IPS-18a (cell line): Measurements from ENCODE around the gene BPHL.
A peak's percentile ranks its signal among the peaks of the same experiment; 100 is the strongest.
"Not testable (repeated sequence)": the region's sequence is repeated elsewhere in the genome, so short reads cannot be mapped to it uniquely, and the experiment has no call there.

Experiments
- H3K27ac ChIP-seq: one replicate; pipeline ENCODE4 v1.5.1; 2013; ENCODE audit warnings: low read length
- H3K27me3 ChIP-seq: one replicate; pipeline ENCODE4 v1.6.1; 2013; ENCODE audit warnings: mild to moderate bottlenecking, low read length; ENCODE audit not compliant: control insufficient read depth, insufficient read depth
- H3K36me3 ChIP-seq: one replicate; pipeline ENCODE4 v1.6.1; 2013; ENCODE audit warnings: low read depth, low read length; ENCODE audit not compliant: control insufficient read depth
- H3K4me1 ChIP-seq: one replicate; pipeline ENCODE4 v1.6.1; 2013; ENCODE audit warnings: low read depth, low read length; ENCODE audit not compliant: control insufficient read depth
- H3K4me3 ChIP-seq: one replicate; pipeline ENCODE4 v1.5.1; 2013; ENCODE audit warnings: low read length
- H3K9ac ChIP-seq: one replicate; pipeline ENCODE4 v1.6.1; 2013; ENCODE audit warnings: mild to moderate bottlenecking, low read length, moderate library complexity
- H3K9me3 ChIP-seq: one replicate; pipeline ENCODE4 v1.6.1; 2013; ENCODE audit warnings: low read depth, low read length; ENCODE audit not compliant: control insufficient read depth

Gene BPHL

DNA sequence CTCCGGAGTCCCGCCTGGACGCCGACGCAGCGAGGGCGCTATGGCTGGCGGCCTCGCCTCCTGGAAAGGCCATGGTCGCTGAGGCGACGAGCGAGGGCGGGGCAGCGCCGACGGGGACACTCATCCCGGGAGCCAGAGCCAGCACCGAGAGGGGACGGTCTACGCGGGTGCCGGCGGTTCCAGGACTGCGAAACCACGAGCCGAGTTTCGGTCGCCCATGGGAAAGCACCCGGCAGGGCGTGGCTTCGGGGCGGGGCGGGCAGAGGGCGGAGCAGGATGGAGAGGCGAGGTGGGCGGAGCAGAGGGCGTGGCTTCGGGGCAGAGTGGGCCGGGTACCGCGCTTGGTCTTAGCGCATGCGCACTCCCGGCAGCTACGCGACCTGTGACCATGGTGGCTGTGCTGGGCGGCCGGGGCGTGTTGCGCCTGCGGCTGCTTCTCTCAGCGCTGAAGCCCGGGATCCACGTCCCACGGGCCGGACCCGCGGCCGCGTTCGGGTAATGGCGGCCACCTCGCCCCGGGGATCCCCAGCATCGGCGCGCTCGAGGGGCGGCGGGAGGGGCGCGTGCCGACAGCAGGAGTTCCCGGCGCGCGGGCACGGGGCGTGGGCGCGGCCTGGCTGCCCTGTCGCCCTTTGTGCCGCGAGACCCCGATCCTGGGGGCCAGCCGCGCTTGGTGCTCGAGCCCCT, at the start of gene BPHL:
BPHL (plus strand) TSS at position 359 of the 687 bp plus-strand sequence; CDS start at position 389, 30 bp downstream.
- Histone ChIP-seq H3K27me3 (no peaks in the 10 kb centered on the region), H3K4me3 (peak within 1 kb of the TSS; percentile 98), H3K9ac (peak within 1 kb of the TSS; percentile 95), H3K9me3 (no peaks in the 10 kb centered on the region), H3K4me1 (peaks cover 12% of the 10 kb centered on the region), H3K27ac (peak within 1 kb of the TSS; percentile 59), H3K36me3 (peaks cover 10% of the 10 kb centered on the region)

DNA sequence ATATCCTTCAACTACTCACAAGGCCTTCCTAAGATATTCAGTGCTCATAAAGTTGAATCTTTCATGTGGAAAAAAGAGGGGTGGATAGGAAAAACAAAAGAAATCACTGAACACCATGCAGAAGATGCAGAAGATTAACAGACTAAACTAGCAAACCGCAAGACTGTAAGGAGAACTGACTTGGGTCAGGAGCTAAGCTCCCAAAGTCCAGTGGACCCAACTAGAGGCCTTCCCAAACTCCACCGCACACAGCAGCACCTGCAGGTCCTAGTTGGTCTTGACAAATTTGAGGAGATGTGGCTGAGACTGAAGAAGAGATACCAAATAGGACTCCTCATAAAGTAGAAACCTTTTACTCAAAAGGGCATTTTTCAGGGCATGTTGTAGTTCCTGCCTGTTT, 46.9 kb upstream of the BPHL start:
- H3K27ac ChIP-seq: no peak overlapping the region
- no peak overlapping the region for H3K4me3 ChIP-seq
- no peaks in the 10 kb centered on the region for H3K27me3 ChIP-seq
- H3K9ac ChIP-seq: no peak overlapping the region
- H3K9me3 ChIP-seq: no peaks in the 10 kb centered on the region
- H3K4me1 ChIP-seq: peaks cover 33% of the 10 kb centered on the region
- no peaks in the 10 kb centered on the region for H3K36me3 ChIP-seq

DNA sequence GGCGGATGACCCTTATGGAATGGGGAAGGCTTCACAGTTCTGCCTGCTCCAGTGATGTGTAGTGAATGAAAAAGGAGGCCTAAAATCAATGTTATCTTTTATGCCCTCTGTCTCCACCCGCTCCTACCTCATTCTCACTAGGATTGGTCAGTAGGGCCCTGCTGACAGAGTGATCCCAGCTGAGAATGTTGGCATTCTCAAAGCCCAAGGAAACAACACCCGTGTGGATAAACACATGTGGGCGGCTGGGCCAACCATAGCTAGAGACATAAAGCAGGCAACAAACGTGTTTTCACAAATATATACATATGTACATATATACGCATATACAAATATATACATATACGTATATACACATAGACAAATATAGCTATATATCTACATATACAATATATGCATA, 45.7 kb upstream of the BPHL start:
- H3K9me3 ChIP-seq: no peaks in the 10 kb centered on the region
- H3K9ac ChIP-seq: no peak overlapping the region
- no peak overlapping the region for H3K27ac ChIP-seq
- H3K27me3 ChIP-seq: no peaks in the 10 kb centered on the region
- H3K4me1 ChIP-seq: peaks cover 41% of the 10 kb centered on the region
- H3K4me3 ChIP-seq: no peak overlapping the region
- peaks cover 4% of the 10 kb centered on the region for H3K36me3 ChIP-seq

DNA sequence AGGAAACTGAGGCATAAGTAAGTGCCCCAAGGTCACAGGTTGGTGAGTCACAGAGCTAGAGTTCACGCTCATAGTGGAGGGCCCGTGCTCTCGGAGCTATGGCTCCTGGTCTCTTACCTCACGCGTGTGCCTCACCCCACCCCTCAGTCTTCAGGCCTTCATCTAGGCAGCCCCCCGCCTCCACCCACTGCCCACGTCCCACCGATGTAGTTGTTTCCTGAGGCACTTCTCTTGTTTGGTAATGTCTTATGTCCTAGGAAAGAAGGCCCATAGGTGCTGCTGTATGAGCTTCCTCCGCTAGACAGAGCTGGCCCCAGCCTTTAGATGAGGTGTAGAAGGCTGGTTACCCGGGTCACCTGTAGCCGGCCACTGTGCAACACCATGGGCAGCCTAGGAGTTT, 45.1 kb upstream of the BPHL start:
- H3K27ac ChIP-seq: no peak overlapping the region
- no peaks in the 10 kb centered on the region for H3K9me3 ChIP-seq
- no peaks in the 10 kb centered on the region for H3K27me3 ChIP-seq
- no peak overlapping the region for H3K9ac ChIP-seq
- peaks cover 41% of the 10 kb centered on the region for H3K4me1 ChIP-seq
- H3K36me3 ChIP-seq: peaks cover 8% of the 10 kb centered on the region
- no peak overlapping the region for H3K4me3 ChIP-seq

DNA sequence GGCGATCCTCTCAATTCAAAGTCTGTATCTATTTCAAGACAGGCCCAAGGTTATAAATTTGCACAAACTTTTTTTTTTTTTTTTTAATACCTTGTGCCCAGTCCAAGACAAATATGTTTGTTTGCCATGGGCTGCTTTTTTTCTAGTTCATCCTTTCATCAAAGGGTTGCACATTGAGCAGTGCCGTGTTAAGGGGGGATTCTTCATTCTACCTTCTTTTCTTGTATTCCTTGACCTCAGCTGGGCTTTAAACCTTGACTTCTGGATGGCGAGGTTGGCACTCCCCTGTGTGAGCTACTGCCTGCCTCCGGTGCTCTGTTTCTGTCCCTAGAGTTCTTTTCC, 42.8 kb upstream of the BPHL start:
- Histone ChIP-seq H3K9ac (peak overlapping the region; percentile 46), H3K9me3 (no peaks in the 10 kb centered on the region), H3K36me3 (peaks cover 20% of the 10 kb centered on the region), H3K4me1 (peaks cover 40% of the 10 kb centered on the region), H3K27me3 (no peaks in the 10 kb centered on the region), H3K27ac (peak overlapping the region; percentile 72), H3K4me3 (peak overlapping the region; percentile 37)

DNA sequence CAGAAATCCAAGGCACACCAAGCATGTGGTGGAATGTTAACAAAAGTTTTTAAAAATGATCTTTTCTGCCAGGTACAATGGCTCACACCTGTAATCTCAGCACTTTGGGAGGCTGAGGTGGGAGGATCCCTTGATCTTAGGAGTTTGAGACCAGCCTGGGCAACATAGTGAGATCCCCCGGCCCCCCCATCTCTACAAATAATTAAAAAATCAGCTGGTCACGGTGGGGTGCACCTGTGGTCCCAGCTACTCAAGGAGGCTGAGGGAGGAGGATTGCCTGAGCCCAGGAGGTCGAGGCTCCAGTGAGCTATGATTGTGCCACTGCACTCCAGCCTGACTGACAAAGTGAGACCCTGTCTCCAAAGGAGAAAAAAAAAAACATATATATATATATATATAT, 42.2 kb upstream of the BPHL start:
- Histone ChIP-seq H3K4me1 (peaks cover 37% of the 10 kb centered on the region), H3K36me3 (peaks cover 26% of the 10 kb centered on the region), H3K27ac (peak overlapping the region; percentile 72), H3K27me3 (no peaks in the 10 kb centered on the region), H3K9me3 (no peaks in the 10 kb centered on the region), H3K9ac (no peak overlapping the region), H3K4me3 (no peak overlapping the region)

DNA sequence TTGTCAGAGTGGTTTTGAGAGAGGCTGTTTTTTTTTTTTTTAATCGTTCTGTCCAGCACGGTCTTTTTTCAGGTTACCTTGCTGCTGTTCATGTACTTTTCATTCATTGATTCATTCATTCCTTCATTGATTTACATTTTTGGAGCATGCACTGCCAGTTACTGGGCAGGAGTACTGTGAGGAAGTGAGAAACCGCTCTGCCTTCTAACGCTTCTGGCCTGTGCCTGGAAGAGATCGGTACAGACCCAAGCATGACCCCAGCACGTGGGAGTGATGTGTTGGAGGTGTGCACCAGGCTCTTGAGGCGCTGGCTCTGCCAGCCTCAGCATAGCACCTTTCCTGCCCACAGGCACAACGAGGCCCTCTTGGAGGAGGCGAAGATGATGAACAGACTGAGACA, 41.1 kb upstream of the BPHL start:
- Histone ChIP-seq H3K27me3 (no peaks in the 10 kb centered on the region), H3K4me3 (no peak overlapping the region), H3K4me1 (peaks cover 37% of the 10 kb centered on the region), H3K9ac (no peak overlapping the region), H3K36me3 (peaks cover 26% of the 10 kb centered on the region), H3K27ac (no peak overlapping the region), H3K9me3 (no peaks in the 10 kb centered on the region)

DNA sequence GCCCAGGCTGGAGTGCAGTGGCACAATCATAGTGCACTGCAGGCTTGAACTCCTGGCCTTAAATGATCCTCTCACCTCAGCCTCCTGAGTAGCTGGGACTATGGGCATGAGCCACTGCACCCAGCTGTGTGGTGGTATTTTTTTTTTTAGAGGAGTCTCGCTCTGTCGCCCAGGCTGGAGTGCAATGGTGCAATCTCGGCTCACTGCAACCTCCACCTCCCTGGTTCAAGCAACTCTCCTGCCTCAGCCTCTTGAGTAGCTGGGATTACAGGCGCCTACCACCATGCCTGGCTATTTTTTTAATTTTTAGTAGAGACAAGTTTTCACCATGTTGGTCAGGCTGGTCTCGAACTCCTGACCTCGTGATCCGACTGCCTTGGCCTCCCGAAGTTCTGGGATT, 39.6 kb upstream of the BPHL start:
- Histone ChIP-seq H3K36me3 (peaks cover 41% of the 10 kb centered on the region), H3K4me1 (peaks cover 27% of the 10 kb centered on the region)
- not testable (repeated sequence) for H3K27me3 ChIP-seq, H3K9ac ChIP-seq, H3K4me3 ChIP-seq, H3K9me3 ChIP-seq, H3K27ac ChIP-seq

DNA sequence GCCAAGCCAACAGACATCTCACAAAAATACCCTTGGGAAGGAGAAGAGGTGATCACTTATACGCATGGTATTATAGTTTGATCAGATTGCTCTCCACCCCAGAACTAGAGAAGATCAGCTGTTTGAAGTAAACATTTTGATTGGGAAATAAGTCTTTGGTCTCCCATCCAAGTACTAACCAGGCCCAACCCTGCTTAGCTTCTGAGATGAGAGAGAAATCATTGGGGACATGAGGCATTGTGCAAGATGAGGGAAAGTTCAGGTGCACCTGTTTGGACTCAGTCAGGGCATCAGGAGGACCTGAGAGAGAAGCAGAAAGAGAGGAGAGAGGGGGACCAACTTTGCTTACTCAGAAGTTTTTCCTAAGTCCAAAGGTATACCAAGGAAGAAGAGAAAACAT, 38.8 kb upstream of the BPHL start:
- Histone ChIP-seq H3K4me3 (no peak overlapping the region), H3K27me3 (no peaks in the 10 kb centered on the region), H3K9ac (no peak overlapping the region), H3K27ac (no peak overlapping the region), H3K36me3 (peaks cover 44% of the 10 kb centered on the region), H3K4me1 (peaks cover 23% of the 10 kb centered on the region), H3K9me3 (no peaks in the 10 kb centered on the region)

DNA sequence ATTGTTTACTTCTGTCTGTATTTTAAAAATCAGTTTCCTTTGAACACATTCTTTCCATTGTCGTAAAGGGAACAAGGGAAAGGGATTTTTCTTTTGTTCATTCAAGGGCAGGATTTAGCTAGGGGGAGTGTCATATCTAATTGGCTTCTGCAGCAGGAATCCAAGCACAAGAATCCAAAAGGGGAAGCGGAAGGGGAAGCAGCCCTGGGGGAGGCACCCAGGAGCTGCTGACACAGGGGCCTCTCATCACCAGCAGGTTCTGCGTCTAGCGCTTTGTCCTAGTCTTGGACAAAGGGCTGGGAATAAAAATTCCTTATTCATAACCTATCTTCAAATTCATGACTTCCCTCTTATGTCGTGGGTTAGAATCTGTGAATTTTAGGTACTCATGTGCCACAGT, 36.6 kb upstream of the BPHL start:
- H3K36me3 ChIP-seq: peaks cover 63% of the 10 kb centered on the region
- no peak overlapping the region for H3K9ac ChIP-seq
- H3K4me3 ChIP-seq: no peak overlapping the region
- H3K27me3 ChIP-seq: no peaks in the 10 kb centered on the region
- H3K4me1 ChIP-seq: peaks cover 8% of the 10 kb centered on the region
- peaks cover 1% of the 10 kb centered on the region for H3K9me3 ChIP-seq
- H3K27ac ChIP-seq: no peak overlapping the region

DNA sequence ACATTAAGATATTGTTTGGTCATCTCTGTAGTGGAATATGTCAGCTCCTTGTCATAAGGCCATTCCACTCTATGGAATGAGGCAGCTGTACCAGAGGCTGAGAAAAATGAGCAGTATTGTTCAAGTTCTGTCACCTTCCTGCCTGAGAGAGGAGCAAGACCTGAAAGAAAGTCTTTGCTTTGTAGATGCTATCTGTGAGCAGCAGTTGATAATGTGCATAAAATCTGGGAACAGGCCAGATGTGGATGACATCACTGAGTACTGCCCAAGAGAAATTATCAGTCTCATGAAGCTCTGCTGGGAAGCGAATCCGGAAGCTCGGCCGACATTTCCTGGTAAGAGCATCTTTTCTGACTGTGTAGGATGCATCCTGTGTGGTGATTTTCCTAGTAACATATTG, 33.4 kb upstream of the BPHL start:
- Histone ChIP-seq H3K36me3 (peaks cover 80% of the 10 kb centered on the region), H3K9me3 (peaks cover 30% of the 10 kb centered on the region), H3K4me3 (no peak overlapping the region), H3K9ac (no peak overlapping the region), H3K4me1 (no peaks in the 10 kb centered on the region), H3K27ac (no peak overlapping the region), H3K27me3 (no peaks in the 10 kb centered on the region)

DNA sequence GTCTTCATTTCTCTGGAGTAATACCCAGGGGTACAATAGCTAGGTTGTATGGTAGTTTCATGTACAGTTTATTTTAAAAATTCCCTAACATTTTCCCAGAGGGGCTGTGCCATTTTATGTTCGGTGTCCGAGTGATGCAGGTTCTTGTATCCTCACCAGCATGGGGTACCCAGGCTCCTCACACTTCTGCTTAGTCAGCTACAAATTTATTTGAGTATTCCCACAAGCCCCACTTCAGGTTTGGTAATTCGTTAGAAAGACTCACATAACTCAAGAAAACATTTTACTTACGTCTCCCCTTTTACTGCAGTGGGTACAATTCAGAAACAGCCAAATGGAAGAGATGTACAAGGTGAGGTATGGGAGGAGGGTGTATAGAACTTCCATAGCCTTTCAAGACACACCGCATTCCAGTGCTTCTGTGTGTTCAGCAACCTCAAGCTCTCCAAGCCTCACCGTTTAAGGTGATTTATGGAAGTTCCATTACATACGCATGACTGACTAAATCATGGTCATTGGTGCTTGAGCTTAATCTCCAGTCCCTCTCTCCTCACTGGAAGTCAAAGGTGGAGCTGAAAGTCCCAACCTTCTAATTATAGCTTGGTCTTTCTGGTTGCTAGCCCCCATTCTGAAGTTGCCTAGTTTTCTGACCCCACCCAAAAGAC, 32.1 kb upstream of the BPHL start:
- no peaks in the 10 kb centered on the region for H3K4me1 ChIP-seq
- peaks cover 75% of the 10 kb centered on the region for H3K36me3 ChIP-seq
- H3K9me3 ChIP-seq: peaks cover 37% of the 10 kb centered on the region
- no peaks in the 10 kb centered on the region for H3K27me3 ChIP-seq
- no peak overlapping the region for H3K9ac ChIP-seq
- no peak overlapping the region for H3K27ac ChIP-seq
- H3K4me3 ChIP-seq: no peak overlapping the region
